Activated CD8-positive, alpha-beta memory T cell treated with anti-CD3 and anti-CD28 coated beads, Interleukin-2, amount 50 U/mL, for 24 hours (primary cell): ENCODE data around the gene HILPDA.
"Not testable (repeated sequence)": the region's sequence is repeated elsewhere in the genome, so short reads cannot be mapped to it uniquely, and the experiment has no call there.

Source experiments
- DNase-seq: peaks from one replicate; pipeline ENCODE4 v3.0.0-alpha.2; 2020; ENCODE audit errors: extremely low read depth

Gene HILPDA

DNA sequence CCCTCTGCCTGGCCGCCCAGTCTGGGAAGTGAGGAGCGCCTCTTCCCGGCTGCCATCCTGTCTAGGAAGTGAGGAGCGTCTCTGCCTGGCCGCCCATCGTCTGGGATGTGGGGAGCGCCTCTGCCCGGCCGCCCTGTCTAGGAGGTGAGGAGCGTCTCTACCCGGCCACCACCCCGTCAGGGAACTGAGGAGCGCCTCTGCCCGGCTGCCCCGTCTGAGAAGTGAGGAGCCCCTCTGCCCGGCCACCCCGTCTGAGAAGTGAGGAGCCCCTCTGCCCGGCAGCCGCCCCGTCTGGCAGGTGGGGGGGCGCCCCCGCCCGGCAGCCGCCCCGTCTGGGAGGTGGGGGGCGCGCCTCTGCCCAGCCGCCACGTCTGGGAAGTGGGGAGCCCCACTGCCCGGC lies 7.7 kb downstream of the HILPDA start:
- not testable (repeated sequence) for DNase-seq

DNA sequence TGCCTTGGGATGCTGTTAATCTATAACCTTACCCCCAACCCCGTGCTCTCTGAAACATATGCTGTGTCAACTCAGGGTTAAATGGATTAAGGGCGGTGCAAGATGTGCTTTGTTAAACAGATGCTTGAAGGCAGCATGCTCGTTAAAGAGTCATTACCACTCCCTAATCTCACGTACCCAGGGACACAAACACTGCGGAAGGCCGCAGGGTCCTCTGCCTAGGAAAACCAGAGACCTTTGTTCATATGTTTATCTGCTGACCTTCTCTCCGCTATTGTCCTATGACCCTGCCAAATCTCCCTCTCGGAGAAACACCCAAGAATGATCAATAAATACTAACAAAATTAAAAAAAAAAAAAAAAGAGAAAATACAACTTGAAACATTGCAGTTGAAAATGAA lies 8.3 kb downstream of the HILPDA start:
- not testable (repeated sequence) for DNase-seq

DNA sequence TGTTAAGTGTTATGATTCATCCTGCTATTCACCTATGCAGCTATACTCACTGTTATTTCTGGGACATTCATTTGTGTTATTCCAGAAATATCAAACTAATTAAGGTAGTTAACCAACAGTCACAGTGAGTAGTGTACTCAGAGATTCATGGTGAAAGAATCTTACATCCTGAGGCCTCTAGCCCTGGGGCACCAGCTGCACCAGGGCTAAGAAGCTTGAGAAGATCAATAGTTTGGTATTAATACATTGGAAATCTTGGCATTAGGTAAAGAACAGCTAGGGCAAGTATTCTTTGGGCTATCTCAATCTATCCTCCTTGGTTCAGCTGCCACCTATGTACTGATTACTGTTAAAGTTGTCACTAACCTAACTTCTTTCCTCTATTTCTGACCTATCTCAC lies 11.2 kb downstream of the HILPDA start:
- not testable (repeated sequence) for DNase-seq

DNA sequence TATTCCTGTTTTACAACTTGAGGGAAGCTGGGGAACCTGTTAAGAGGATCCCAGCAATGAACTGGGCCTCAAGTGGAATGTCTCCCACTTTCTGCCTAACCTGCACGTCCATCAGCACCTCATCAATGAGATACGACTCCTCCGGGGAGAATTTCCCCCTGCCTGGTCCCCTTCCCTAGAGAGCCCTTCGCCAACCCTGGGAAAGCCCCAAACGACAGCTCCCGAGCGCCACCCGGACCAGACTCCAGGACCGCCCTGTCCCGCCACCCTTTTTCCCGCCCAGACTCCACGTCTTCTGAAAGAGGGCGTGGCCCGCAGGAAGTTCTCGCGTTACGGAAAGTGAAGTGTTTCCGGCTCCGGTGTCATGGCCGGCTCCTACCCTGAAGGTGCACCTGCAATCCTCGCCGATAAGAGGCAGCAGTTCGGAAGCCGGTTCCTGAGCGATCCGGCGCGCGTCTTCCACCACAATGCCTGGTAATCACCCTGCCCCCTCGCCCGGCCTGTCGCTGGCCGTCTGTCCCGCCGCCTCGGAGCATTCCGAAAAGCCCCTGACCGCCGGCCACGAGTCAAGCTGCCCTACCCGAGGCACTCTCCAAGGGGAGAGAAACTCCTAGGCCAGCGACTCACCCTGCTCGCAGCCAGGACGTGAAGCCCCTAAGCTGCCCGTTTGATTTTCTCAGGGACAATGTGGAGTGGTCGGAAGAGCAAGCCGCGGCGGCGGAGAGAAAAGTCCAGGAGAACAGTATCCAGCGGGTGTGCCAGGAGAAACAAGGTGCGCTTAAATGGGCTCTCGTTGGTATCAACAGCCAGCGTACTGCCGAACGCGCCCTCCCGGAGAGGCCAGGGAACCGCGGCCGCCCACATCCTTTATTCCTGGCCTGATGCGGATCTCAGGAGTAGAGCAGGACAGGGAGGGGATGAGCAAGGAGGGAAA lies 21.0 kb downstream of the HILPDA start, which contains the start of gene METTL2B:
METTL2B (plus strand) TSS at position 347 of the 934 bp plus-strand sequence; CDS start at position 365, 18 bp downstream.
- DNase-seq, result peak; percentile 86

DNA sequence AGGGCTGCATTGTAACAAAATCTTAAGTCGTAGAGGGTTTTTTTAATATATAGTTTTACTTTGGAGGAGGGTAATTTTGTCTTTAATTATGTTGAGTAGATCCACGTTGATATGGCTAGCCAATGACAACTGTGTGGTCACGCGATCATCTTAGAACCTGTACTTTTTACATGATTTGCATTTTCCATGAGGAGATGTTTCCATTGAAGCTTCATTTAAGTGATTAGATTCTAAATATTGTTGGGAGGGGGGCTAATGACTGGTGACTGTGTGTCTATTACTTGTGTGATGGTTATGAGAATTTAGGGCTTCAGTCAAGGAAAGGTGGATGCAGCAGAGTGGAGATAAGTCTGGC lies 21.6 kb downstream of the HILPDA start:
- not testable (repeated sequence) for DNase-seq

DNA sequence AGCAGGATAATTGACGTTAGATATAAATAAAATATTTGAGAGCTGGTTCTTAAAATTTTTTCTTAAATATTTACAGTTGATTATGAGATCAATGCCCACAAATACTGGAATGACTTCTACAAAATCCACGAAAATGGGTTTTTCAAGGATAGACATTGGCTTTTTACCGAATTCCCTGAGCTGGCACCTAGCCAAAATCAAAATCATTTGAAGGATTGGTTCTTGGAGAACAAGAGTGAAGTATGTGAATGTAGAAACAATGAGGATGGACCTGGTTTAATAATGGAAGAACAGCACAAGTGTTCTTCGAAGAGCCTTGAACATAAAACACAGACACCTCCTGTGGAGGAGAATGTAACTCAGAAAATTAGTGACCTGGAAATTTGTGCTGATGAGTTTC lies 23.4 kb downstream of the HILPDA start:
- DNase-seq, result not testable (repeated sequence)

DNA sequence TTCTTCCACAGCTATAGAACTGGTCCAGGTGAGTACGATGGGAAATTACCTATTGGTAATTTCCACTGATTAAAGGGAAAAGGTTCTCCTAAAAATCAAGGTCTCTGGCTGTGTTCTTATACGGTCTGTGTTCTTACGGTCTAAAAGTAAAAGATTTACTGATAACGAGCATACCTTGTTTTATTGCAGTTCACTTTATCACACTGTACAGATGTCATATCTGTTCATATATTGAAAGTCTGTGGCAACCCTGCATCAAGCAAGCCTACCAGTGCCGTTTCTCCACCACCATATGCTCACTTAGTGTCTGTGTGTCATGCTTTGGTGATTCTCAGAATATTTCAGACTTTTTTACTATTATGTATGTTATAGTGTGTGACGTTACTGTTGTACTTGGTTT lies 32.5 kb downstream of the HILPDA start:
- DNase-seq, result not testable (repeated sequence)

DNA sequence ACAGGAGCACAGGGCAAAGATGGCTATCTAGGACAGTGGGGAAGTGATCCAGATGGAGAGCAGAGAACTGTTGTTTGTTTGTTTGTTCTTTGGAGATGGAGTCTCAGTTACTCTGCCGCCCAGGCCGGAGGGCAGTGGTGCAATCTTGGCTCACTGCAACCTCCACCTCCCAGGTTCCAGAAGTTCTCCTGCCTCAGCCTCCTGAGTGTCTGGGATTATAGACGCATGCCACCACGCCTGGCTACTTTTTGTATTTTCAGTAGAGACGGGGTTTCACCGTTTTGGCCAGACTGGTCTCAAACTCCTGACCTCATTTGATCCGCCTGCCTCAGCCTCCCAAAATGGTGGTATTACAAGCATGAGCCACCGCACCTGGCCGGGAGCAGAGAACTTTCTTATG lies 41.7 kb downstream of the HILPDA start:
- DNase-seq, result no peak

DNA sequence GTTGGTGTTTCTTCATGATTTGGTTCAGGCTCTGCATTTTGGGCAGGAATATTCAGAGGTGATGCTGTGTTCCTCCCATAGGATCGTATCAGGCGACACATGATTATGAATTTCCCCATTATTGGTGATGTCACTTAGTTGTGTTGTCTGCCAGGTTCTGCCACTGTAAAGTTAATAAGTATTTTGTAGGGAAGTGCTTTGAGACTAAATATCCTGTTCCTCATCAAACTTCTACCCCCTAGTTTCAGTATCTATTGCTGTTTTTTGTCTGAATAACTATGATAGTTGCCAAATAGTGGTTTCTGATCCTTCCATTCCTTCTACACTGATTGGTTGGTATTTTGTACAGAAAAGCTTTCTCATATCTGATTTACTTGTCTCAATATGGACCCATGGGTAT lies 49.7 kb downstream of the HILPDA start:
- not testable (repeated sequence) for DNase-seq

DNA sequence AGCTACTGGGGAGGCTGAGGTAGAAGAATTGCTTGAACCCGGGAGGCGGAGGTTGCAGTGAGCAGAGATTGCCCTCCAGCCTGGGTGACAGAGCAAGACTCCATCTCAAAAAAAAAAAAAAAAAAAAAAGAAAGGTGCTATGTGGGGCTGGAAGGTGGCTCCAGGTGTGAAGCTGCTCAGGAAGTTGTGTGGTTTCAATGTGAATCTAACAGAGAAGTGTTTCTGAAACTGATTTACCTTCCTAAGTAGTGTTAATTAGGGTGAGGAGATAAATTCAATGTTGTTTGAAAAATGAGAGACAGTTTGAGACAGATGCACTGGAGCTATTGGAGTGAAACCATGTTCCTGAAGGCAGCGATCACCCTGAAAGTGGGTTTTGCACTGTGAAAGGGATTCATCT lies 51.1 kb downstream of the HILPDA start:
- DNase-seq, result not testable (repeated sequence)

DNA sequence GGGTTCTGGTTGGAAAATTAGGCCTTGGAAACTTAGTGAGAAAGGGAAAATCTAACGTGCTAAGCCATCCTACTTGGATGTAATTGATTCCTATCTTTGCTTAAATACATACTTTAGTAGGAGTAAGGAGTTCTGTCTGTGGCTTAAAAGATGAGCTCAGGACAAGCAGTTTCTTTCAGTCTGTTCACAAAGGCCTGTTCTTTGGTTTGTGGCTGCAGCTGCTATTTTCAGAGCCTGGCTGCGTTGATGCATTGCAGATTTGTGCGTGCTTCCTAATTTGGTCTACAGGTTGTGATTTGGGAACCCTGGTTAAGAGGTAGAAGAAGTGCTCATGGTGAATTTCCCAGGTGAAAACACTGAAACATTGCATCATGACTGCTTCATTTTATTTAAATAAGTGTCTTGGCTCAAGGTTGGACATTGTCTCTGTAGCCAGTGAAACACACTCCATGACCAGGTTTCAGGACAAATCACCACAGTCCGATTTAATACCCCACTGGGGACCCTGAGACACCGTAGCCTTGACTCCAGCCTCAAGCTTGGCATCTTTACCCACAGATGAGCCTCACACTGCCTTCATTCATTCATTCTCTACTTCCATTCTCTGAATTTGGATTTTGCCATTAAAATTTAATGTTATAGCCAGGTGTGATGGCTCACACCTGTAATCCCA lies 51.8 kb downstream of the HILPDA start:
- DNase-seq, result not testable (repeated sequence)
